ENCODE data around the gene SCAF11.
A peak's percentile ranks its signal among the peaks of the same experiment; 100 is the strongest.

The SCAF11 gene

GRCh38 chr12:45915405-45915804 is 75.0 kb downstream of the SCAF11 start:
- DNase-seq, result no peak

GRCh38 chr12:45914090-45914489 is 76.3 kb downstream of the SCAF11 start:
- no peak for DNase-seq

GRCh38 chr12:45913631-45914030 is 76.7 kb downstream of the SCAF11 start:
- no peak for DNase-seq

- DNase-seq, result no peak
Measured at GRCh38 chr12:45912774-45913173, 77.6 kb downstream of the SCAF11 start.

GRCh38 chr12:45909041-45909713 is 81.2 kb downstream of the SCAF11 start:
- no peak for DNase-seq

GRCh38 chr12:45907955-45908354 is 82.4 kb downstream of the SCAF11 start:
- peak; percentile 12 for DNase-seq

GRCh38 chr12:45898094-45898493 is 92.3 kb downstream of the SCAF11 start:
- DNase-seq, result no peak

GRCh38 chr12:45895961-45896360 is 94.4 kb downstream of the SCAF11 start:
- DNase-seq, result no peak

GRCh38 chr12:45893240-45893639 is 97.1 kb downstream of the SCAF11 start:
- DNase-seq, result no peak

GRCh38 chr12:45890276-45890675 is 100.1 kb downstream of the SCAF11 start:
- no peak for DNase-seq

- no peak for DNase-seq
Measured at GRCh38 chr12:45887544-45887943, 102.8 kb downstream of the SCAF11 start.

GRCh38 chr12:45886685-45887084 is 103.7 kb downstream of the SCAF11 start:
- no peak for DNase-seq

GRCh38 chr12:45883187-45883586 is 107.2 kb downstream of the SCAF11 start:
- DNase-seq, result no peak

GRCh38 chr12:45880533-45880932 is 109.8 kb downstream of the SCAF11 start:
- DNase-seq, result no peak

- no peak for DNase-seq
Measured at GRCh38 chr12:45879363-45879895, 110.9 kb downstream of the SCAF11 start.

- no peak for DNase-seq
Measured at GRCh38 chr12:45878630-45879255, 111.6 kb downstream of the SCAF11 start.

- DNase-seq, result no peak
Measured at GRCh38 chr12:45877069-45877468, 113.3 kb downstream of the SCAF11 start.

- peak; percentile 1 for DNase-seq
Measured at GRCh38 chr12:45872446-45872845, 117.9 kb downstream of the SCAF11 start.
